Common myeloid progenitor, CD34-positive (primary cell): ENCODE measurements around the gene DNASE1.

Source experiments
- CTCF ChIA-PET: fragments of 350-600 bp; sonication (Branson Sonifier 250); formaldehyde crosslinking; loops from one replicate; lab custom pipeline; 2021; ENCODE audit warnings: antibody characterized with exemption; lab: Charles Lee
- POLR2A ChIA-PET: fragments of 350-600 bp; sonication (Branson Sonifier 250); formaldehyde crosslinking; loops from one replicate; lab custom pipeline; 2021; ENCODE audit warnings: antibody characterized with exemption; lab: Charles Lee
- DNase-seq, 3 donors: peaks; one replicate each; pipeline versions ENCODE4 v3.0.0 to v3.0.0-alpha.2; 2013
- H3K27ac ChIP-seq, 2 experiments: 1 replicate in 1 of 2; 2 replicates in 1 of 2; pipeline ENCODE4 v1.7.0; 2013; ENCODE audit warnings: inconsistent platforms in 2 of 2, low read length in 2 of 2, mild to moderate bottlenecking in 2 of 2, low read depth in 1 of 2, moderate library complexity in 1 of 2; ENCODE audit not compliant: severe bottlenecking in 2 of 2, insufficient read depth in 1 of 2, poor library complexity in 1 of 2
- H3K27me3 ChIP-seq, 5 experiments: replicated peaks in 2 of 5; 1 replicate in 3 of 5; 2 replicates in 2 of 5; pipeline versions ENCODE4 v1.6.1 to v1.7.0; 2013; ENCODE audit warnings: low read length in 4 of 5, mild to moderate bottlenecking in 2 of 5, moderate library complexity in 2 of 5, inconsistent platforms in 1 of 5; ENCODE audit not compliant: insufficient read depth in 5 of 5, control insufficient read depth in 4 of 5
- H3K36me3 ChIP-seq, 4 experiments: 1 replicate in 2 of 4; 2 replicates in 2 of 4; pipeline versions ENCODE4 v1.6.1 to v1.7.0; 2013; ENCODE audit warnings: low read length in 3 of 4, control low read depth in 1 of 4, mild to moderate bottlenecking in 1 of 4; ENCODE audit not compliant: control insufficient read depth in 4 of 4, insufficient read depth in 4 of 4
- H3K4me1 ChIP-seq, 4 experiments: 1 replicate in 3 of 4; 2 replicates in 1 of 4; pipeline versions ENCODE4 v1.6.1 to v1.7.1; 2013; ENCODE audit warnings: low read length in 3 of 4, mild to moderate bottlenecking in 3 of 4, control low read depth in 1 of 4, inconsistent platforms in 1 of 4, moderate library complexity in 1 of 4; ENCODE audit not compliant: control insufficient read depth in 4 of 4, insufficient read depth in 4 of 4; ENCODE audit errors: control extremely low read depth in 1 of 4
- H3K4me3 ChIP-seq, 7 experiments: 1 replicate in 4 of 7; 2 replicates in 3 of 7; pipeline versions ENCODE4 v1.5.1 to v1.7.0; 2013; ENCODE audit warnings: mild to moderate bottlenecking in 7 of 7, low read length in 6 of 7, moderate library complexity in 6 of 7, inconsistent platforms in 2 of 7, low read depth in 2 of 7, control low read depth in 1 of 7; ENCODE audit not compliant: insufficient read depth in 4 of 7, control insufficient read depth in 1 of 7; ENCODE audit errors: extremely low read depth in 1 of 7
- H3K9me3 ChIP-seq, 5 experiments: 1 replicate in 4 of 5; 2 replicates in 1 of 5; pipeline versions ENCODE4 v1.6.1 to v1.7.1; 2013; ENCODE audit warnings: low read length in 4 of 5, mild to moderate bottlenecking in 2 of 5, inconsistent platforms in 1 of 5, low read depth in 1 of 5, moderate library complexity in 1 of 5; ENCODE audit not compliant: control insufficient read depth in 4 of 5, insufficient read depth in 2 of 5; ENCODE audit errors: control extremely low read depth in 1 of 5
- WGBS: methylation state at CpG from one replicate; pipeline ENCODE4 v1.1.5; 2013; ENCODE audit not compliant: insufficient coverage; 5-methylcytosine and 5-hydroxymethylcytosine counted together

Gene DNASE1

GRCh38 chr16:3664187-3664896 lies 9.9 kb downstream of the DNASE1 start:
- H3K9me3 ChIP-seq: no peaks in the 10 kb centered on the region
- peaks cover 12 to 76% (median 54%) of the 10 kb centered on the region in 4 experiments for H3K36me3 ChIP-seq
- CTCF ChIA-PET: interaction anchor here (2.1 kb wide), 1 partner anchor 9 kb away, joined by 6 read pairs; the partner anchor contains the start of gene DNASE1
- no peak overlapping the region for H3K27ac ChIP-seq
- peaks cover 0 to 10% (median 8%) of the 10 kb centered on the region in 4 experiments for H3K4me1 ChIP-seq
- H3K4me3 ChIP-seq: no peak overlapping the region
- POLR2A ChIA-PET: no interaction called here
- 93% methylated on average over 28 of the region's 31 CpGs for WGBS
- no peak for DNase-seq
- no peaks in the 10 kb centered on the region for H3K27me3 ChIP-seq

- Histone ChIP-seq H3K36me3 (peaks cover 8 to 69% (median 44%) of the 10 kb centered on the region in 4 experiments), H3K4me1 (peaks cover 0 to 13% (median 10%) of the 10 kb centered on the region in 4 experiments), H3K9me3 (no peaks in the 10 kb centered on the region), H3K27ac (no peak overlapping the region), H3K27me3 (no peaks in the 10 kb centered on the region), H3K4me3 (no peak overlapping the region)
- ChIA-PET CTCF (interaction anchor here (2.1 kb wide), 1 partner anchor 10 kb away, joined by 6 read pairs; the partner anchor contains the start of gene DNASE1), POLR2A (interaction anchor here (0.6 kb wide), 1 partner anchor 139 kb away, joined by 3 read pairs; no protein-coding TSS in a partner anchor)
- WGBS: 83% methylated on average over 4 of the region's 6 CpGs
- DNase-seq: no peak
Measured at GRCh38 chr16:3665508-3665907, 11.0 kb downstream of the DNASE1 start.

GRCh38 chr16:3668626-3669025 lies 14.1 kb downstream of the DNASE1 start:
- Histone ChIP-seq H3K4me1 (peaks cover 0 to 18% (median 16%) of the 10 kb centered on the region in 4 experiments), H3K36me3 (peaks cover 5 to 68% (median 29%) of the 10 kb centered on the region in 4 experiments), H3K27ac (no peak overlapping the region), H3K4me3 (peak overlapping the region in 2 of 7 experiments; percentile 3 to 4), H3K9me3 (no peaks in the 10 kb centered on the region), H3K27me3 (no peaks in the 10 kb centered on the region)
- POLR2A ChIA-PET: no interaction called here
- CTCF ChIA-PET: interaction anchor here (1.0 kb wide), 1 partner anchor 16 kb away, joined by 3 read pairs; no protein-coding TSS in a partner anchor
- WGBS: 86% methylated on average over 11 of the region's 11 CpGs
- DNase-seq: no peak

GRCh38 chr16:3669082-3669481 lies 14.6 kb downstream of the DNASE1 start:
- Histone ChIP-seq H3K4me1 (peaks cover 0 to 18% (median 16%) of the 10 kb centered on the region in 4 experiments), H3K27me3 (no peaks in the 10 kb centered on the region), H3K9me3 (no peaks in the 10 kb centered on the region), H3K4me3 (peak overlapping the region in 2 of 7 experiments; percentile 4 to 38), H3K36me3 (peaks cover 5 to 69% (median 33%) of the 10 kb centered on the region in 4 experiments), H3K27ac (no peak overlapping the region)
- POLR2A ChIA-PET: no interaction called here
- CTCF ChIA-PET: interaction anchor here (1.0 kb wide), 1 partner anchor 15 kb away, joined by 3 read pairs; no protein-coding TSS in a partner anchor
- 68% methylated on average over 10 of the region's 10 CpGs for WGBS
- DNase-seq: peak in 2 of 3 donors; percentile 21 to 76

- peaks cover 7 to 69% (median 34%) of the 10 kb centered on the region in 4 experiments for H3K36me3 ChIP-seq
- WGBS: 73% methylated on average over 9 of the region's 13 CpGs
- H3K9me3 ChIP-seq: no peaks in the 10 kb centered on the region
- POLR2A ChIA-PET: no interaction called here
- no peak overlapping the region for H3K27ac ChIP-seq
- peaks cover 0 to 18% (median 16%) of the 10 kb centered on the region in 4 experiments for H3K4me1 ChIP-seq
- no peak for DNase-seq
- H3K4me3 ChIP-seq: no peak overlapping the region
- CTCF ChIA-PET: no interaction called here
- H3K27me3 ChIP-seq: no peaks in the 10 kb centered on the region
Measured at GRCh38 chr16:3670711-3671110, 16.2 kb downstream of the DNASE1 start.

- no peak for DNase-seq
- H3K4me3 ChIP-seq: no peak overlapping the region
- peaks cover 7 to 71% (median 30%) of the 10 kb centered on the region in 4 experiments for H3K36me3 ChIP-seq
- no peaks in the 10 kb centered on the region for H3K27me3 ChIP-seq
- POLR2A ChIA-PET: no interaction called here
- 93% methylated on average over 8 of the region's 11 CpGs for WGBS
- no peak overlapping the region for H3K27ac ChIP-seq
- CTCF ChIA-PET: no interaction called here
- peaks cover 0 to 18% (median 16%) of the 10 kb centered on the region in 4 experiments for H3K4me1 ChIP-seq
- no peaks in the 10 kb centered on the region for H3K9me3 ChIP-seq
Measured at GRCh38 chr16:3671424-3671823, 16.9 kb downstream of the DNASE1 start.

GRCh38 chr16:3672571-3673041 lies 18.1 kb downstream of the DNASE1 start:
- H3K36me3 ChIP-seq: peaks cover 5 to 72% (median 34%) of the 10 kb centered on the region in 4 experiments
- no peaks in the 10 kb centered on the region for H3K27me3 ChIP-seq
- peaks cover 0 to 18% (median 16%) of the 10 kb centered on the region in 4 experiments for H3K4me1 ChIP-seq
- H3K27ac ChIP-seq: no peak overlapping the region
- POLR2A ChIA-PET: no interaction called here
- 99% methylated on average over 25 of the region's 26 CpGs for WGBS
- no peaks in the 10 kb centered on the region for H3K9me3 ChIP-seq
- no peak for DNase-seq
- H3K4me3 ChIP-seq: no peak overlapping the region
- CTCF ChIA-PET: no interaction called here
